Neuronal stem cell (in vitro differentiated cells): ENCODE measurements around the gene SLMAP.

Source experiments
- DNase-seq: peaks from one replicate; pipeline ENCODE4 v3.0.0-alpha.2; 2013; ENCODE audit warnings: low spot score
- H2AFZ ChIP-seq: one replicate; pipeline ENCODE4 v1.6.1; 2013; ENCODE audit warnings: mild to moderate bottlenecking, low read length, inconsistent platforms
- H2AK5ac ChIP-seq: 2 replicates; pipeline ENCODE4 v1.6.1; 2013; ENCODE audit warnings: low read depth, mild to moderate bottlenecking, inconsistent platforms, low read length, moderate library complexity, mixed read lengths
- H2BK120ac ChIP-seq: 2 replicates; pipeline ENCODE4 v1.6.1; 2013; ENCODE audit warnings: low read depth, mild to moderate bottlenecking, inconsistent platforms, low read length, moderate library complexity, mixed read lengths
- H2BK12ac ChIP-seq: one replicate; pipeline ENCODE4 v1.6.1; 2013; ENCODE audit warnings: low read length, inconsistent platforms
- H2BK15ac ChIP-seq: 2 replicates; pipeline ENCODE4 v1.6.1; 2013; ENCODE audit warnings: mild to moderate bottlenecking, low read length, inconsistent platforms, mixed read lengths
- H2BK5ac ChIP-seq: one replicate; pipeline ENCODE4 v1.6.1; 2013; ENCODE audit warnings: inconsistent platforms, mild to moderate bottlenecking, low read length, moderate library complexity
- H3K14ac ChIP-seq: one replicate; pipeline ENCODE4 v1.6.1; 2013; ENCODE audit warnings: low read length, inconsistent platforms
- H3K18ac ChIP-seq: 2 replicates; pipeline ENCODE4 v1.6.1; 2013; ENCODE audit warnings: low read length, inconsistent platforms
- H3K23ac ChIP-seq: 2 replicates; pipeline ENCODE4 v1.6.1; 2013; ENCODE audit warnings: low read depth, mild to moderate bottlenecking, mixed read lengths, low read length, inconsistent platforms; ENCODE audit not compliant: poor library complexity
- H3K27ac ChIP-seq: replicated peaks from 3 replicates; pipeline ENCODE4 v1.5.1; 2013; ENCODE audit warnings: low read length, inconsistent platforms
- H3K27me3 ChIP-seq, 3 experiments: 2 replicates each; pipeline ENCODE4 v1.6.1; 2013; ENCODE audit warnings: low read length in 3 of 3, mild to moderate bottlenecking in 2 of 3, inconsistent platforms in 1 of 3, low read depth in 1 of 3, mixed read lengths in 1 of 3, moderate library complexity in 1 of 3; ENCODE audit not compliant: control insufficient read depth in 3 of 3, insufficient read depth in 3 of 3
- H3K36me3 ChIP-seq, 2 donors: replicated peaks in 1 of 2; 2 replicates each; pipeline ENCODE4 v1.6.1; 2013; ENCODE audit warnings: low read length in 2 of 2; ENCODE audit not compliant: control insufficient read depth in 2 of 2, insufficient read depth in 2 of 2
- H3K4ac ChIP-seq: 2 replicates; pipeline ENCODE4 v1.6.1; 2013; ENCODE audit warnings: inconsistent platforms, mild to moderate bottlenecking, low read length, moderate library complexity
- H3K4me1 ChIP-seq, 2 donors: 1 replicate in 1 of 2; 2 replicates in 1 of 2; pipeline ENCODE4 v1.6.1; 2013; ENCODE audit warnings: low read length in 2 of 2, low read depth in 1 of 2; ENCODE audit not compliant: control insufficient read depth in 2 of 2, insufficient read depth in 1 of 2
- H3K4me2 ChIP-seq: one replicate; pipeline ENCODE4 v1.6.1; 2013; ENCODE audit warnings: mild to moderate bottlenecking, low read length, inconsistent platforms; ENCODE audit not compliant: insufficient read depth, poor library complexity, severe bottlenecking
- H3K4me3 ChIP-seq, 2 donors: 2 replicates each; pipeline ENCODE4 v1.5.1; 2013; ENCODE audit warnings: low read length in 2 of 2, mild to moderate bottlenecking in 2 of 2, inconsistent platforms in 1 of 2, moderate library complexity in 1 of 2
- H3K79me1 ChIP-seq: one replicate; pipeline ENCODE4 v1.6.1; 2013; ENCODE audit warnings: low read depth, mild to moderate bottlenecking, inconsistent platforms, low read length, moderate library complexity
- H3K9ac ChIP-seq: one replicate; pipeline ENCODE4 v1.6.1; 2013; ENCODE audit warnings: mild to moderate bottlenecking, low read depth, low read length, inconsistent platforms; ENCODE audit not compliant: poor library complexity
- H3K9me3 ChIP-seq, 2 donors: replicated peaks in 1 of 2; 2 replicates each; pipeline versions ENCODE3 to v1.6.1; 2013; ENCODE audit warnings: low read length in 2 of 2, mild to moderate bottlenecking in 2 of 2, inconsistent platforms in 1 of 2, low read depth in 1 of 2, mixed read lengths in 1 of 2, moderate library complexity in 1 of 2; ENCODE audit not compliant: control insufficient read depth in 2 of 2, insufficient read depth in 1 of 2
- H4K8ac ChIP-seq: one replicate; pipeline ENCODE4 v1.6.1; 2013; ENCODE audit warnings: low read depth, mild to moderate bottlenecking, inconsistent platforms, low read length, moderate library complexity
- H4K91ac ChIP-seq: one replicate; pipeline ENCODE4 v1.6.1; 2013; ENCODE audit warnings: low read length, low read depth, mild to moderate bottlenecking, inconsistent platforms; ENCODE audit not compliant: poor library complexity
- WGBS, 2 donors: extraction: QIAGEN DNeasy Blood & Tissue Kit; methylation state at CpG; one replicate each; pipeline ENCODE4 v1.1.7; 2013; ENCODE audit warnings: missing lambda C conversion rate in 2 of 2, mixed read lengths in 1 of 2; ENCODE audit not compliant: insufficient read length in 2 of 2, insufficient replicate concordance in 1 of 2; ENCODE audit errors: extremely low coverage in 2 of 2; 5-methylcytosine and 5-hydroxymethylcytosine counted together

SLMAP gene

DNA sequence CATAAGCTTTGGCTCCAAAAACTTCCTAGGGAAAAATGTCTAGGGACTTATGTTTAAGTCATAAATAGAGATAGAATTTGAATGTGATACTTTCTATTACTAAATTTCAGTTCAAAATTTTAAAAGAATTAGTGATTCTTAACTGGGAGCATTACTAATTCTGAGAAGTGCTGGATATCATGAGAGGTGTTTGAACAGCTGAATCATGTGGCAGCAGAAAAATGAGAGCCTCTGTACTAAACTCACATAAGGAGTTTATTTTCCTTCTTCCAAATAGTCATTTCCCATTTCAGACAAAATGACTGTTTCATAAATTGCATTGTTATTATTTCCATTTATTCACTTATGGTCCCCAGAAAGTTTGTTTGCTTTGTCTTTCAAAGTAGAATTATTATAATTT, 62.7 kb downstream of the SLMAP start:
- no peaks in the 10 kb centered on the region for H3K27me3 ChIP-seq
- no peak for DNase-seq
- no peak overlapping the region for H3K4ac ChIP-seq
- no peak overlapping the region for H3K18ac ChIP-seq
- H3K9ac ChIP-seq = no peak overlapping the region
- no peak overlapping the region for H2AK5ac ChIP-seq
- H3K79me1 ChIP-seq = peaks cover 3% of the 10 kb centered on the region
- H3K36me3 ChIP-seq = no peaks in the 10 kb centered on the region
- H3K9me3 ChIP-seq = no peaks in the 10 kb centered on the region
- no peak overlapping the region for H3K14ac ChIP-seq
- no peak overlapping the region for H3K23ac ChIP-seq
- no peak overlapping the region for H4K8ac ChIP-seq
- no peak overlapping the region for H2BK5ac ChIP-seq
- no peak overlapping the region for H3K27ac ChIP-seq
- no peak overlapping the region for H2BK120ac ChIP-seq
- no peak overlapping the region for H2AFZ ChIP-seq
- H3K4me2 ChIP-seq = no peak overlapping the region
- H3K4me1 ChIP-seq = peaks cover 0 to 1% of the 10 kb centered on the region in 2 donors
- no peak overlapping the region for H2BK15ac ChIP-seq
- no peak overlapping the region for H3K4me3 ChIP-seq
- H2BK12ac ChIP-seq = no peak overlapping the region
- H4K91ac ChIP-seq = no peak overlapping the region

GRCh38 chr3:57820479-57820878, 64.4 kb downstream of the SLMAP start:
- H3K79me1 ChIP-seq = peaks cover 1% of the 10 kb centered on the region
- H2BK12ac ChIP-seq = no peak overlapping the region
- H3K23ac ChIP-seq = no peak overlapping the region
- H3K4me3 ChIP-seq = no peak overlapping the region
- H3K27me3 ChIP-seq = no peaks in the 10 kb centered on the region
- H3K4ac ChIP-seq = no peak overlapping the region
- no peak for DNase-seq
- peaks cover under 1 to 1% of the 10 kb centered on the region in 2 donors for H3K4me1 ChIP-seq
- no peak overlapping the region for H2BK120ac ChIP-seq
- H2AK5ac ChIP-seq = no peak overlapping the region
- H2BK5ac ChIP-seq = no peak overlapping the region
- no peak overlapping the region for H2AFZ ChIP-seq
- no CpG with 5 or more reads among the region's 6 CpGs for WGBS, 2 donors
- no peak overlapping the region for H4K91ac ChIP-seq
- no peak overlapping the region for H3K4me2 ChIP-seq
- no peak overlapping the region for H4K8ac ChIP-seq
- H3K36me3 ChIP-seq = no peaks in the 10 kb centered on the region
- no peak overlapping the region for H2BK15ac ChIP-seq
- no peak overlapping the region for H3K18ac ChIP-seq
- H3K9me3 ChIP-seq = no peaks in the 10 kb centered on the region
- no peak overlapping the region for H3K9ac ChIP-seq
- no peak overlapping the region for H3K27ac ChIP-seq
- H3K14ac ChIP-seq = no peak overlapping the region

DNA sequence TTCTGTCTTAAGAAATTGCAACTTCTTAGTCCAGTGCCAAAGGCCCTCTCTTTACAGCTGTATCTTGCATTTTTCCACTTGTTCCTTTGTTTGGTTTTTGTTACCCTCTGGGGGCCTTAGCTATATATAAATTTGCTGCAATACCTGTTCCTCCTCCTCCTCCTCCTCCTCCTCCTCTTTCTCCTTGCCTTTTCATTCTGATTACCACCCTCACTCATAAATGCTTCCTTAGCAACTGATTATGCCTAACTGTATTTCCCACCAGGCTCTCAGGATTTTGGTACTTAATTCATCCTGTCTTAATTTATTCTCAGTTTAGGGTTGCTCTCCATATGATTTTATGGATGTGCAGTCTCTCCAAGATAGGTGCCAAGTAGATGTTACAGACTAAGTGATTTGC, 65.7 kb downstream of the SLMAP start:
- Histone ChIP-seq H3K18ac (no peak overlapping the region), H2BK120ac (no peak overlapping the region), H2BK15ac (no peak overlapping the region), H3K27ac (no peak overlapping the region), H2BK5ac (no peak overlapping the region), H3K4me1 (peaks cover 3 to 4% of the 10 kb centered on the region in 2 donors), H3K79me1 (peaks cover 1% of the 10 kb centered on the region), H4K91ac (no peak overlapping the region), H3K9ac (no peak overlapping the region), H3K4me3 (no peak overlapping the region), H3K4me2 (no peak overlapping the region), H2BK12ac (no peak overlapping the region), H3K23ac (no peak overlapping the region), H3K14ac (no peak overlapping the region), H3K36me3 (no peaks in the 10 kb centered on the region), H3K9me3 (no peaks in the 10 kb centered on the region), H4K8ac (no peak overlapping the region), H3K27me3 (no peaks in the 10 kb centered on the region), H2AK5ac (no peak overlapping the region), H3K4ac (no peak overlapping the region), H2AFZ (no peak overlapping the region)
- DNase-seq = no peak

- no peak overlapping the region for H3K23ac ChIP-seq
- no peak overlapping the region for H2BK5ac ChIP-seq
- DNase-seq = no peak
- H3K9me3 ChIP-seq = no peaks in the 10 kb centered on the region
- H3K36me3 ChIP-seq = no peaks in the 10 kb centered on the region
- H3K4ac ChIP-seq = no peak overlapping the region
- H2BK120ac ChIP-seq = no peak overlapping the region
- no peak overlapping the region for H2AFZ ChIP-seq
- H3K4me2 ChIP-seq = no peak overlapping the region
- no peak overlapping the region for H2BK12ac ChIP-seq
- H3K79me1 ChIP-seq = no peaks in the 10 kb centered on the region
- no peak overlapping the region for H3K4me3 ChIP-seq
- no peak overlapping the region for H4K91ac ChIP-seq
- no peaks in the 10 kb centered on the region for H3K27me3 ChIP-seq
- no peak overlapping the region for H3K14ac ChIP-seq
- H3K4me1 ChIP-seq = peaks cover 3 to 4% of the 10 kb centered on the region in 2 donors
- no peak overlapping the region for H2BK15ac ChIP-seq
- H3K27ac ChIP-seq = no peak overlapping the region
- H4K8ac ChIP-seq = no peak overlapping the region
- no peak overlapping the region for H3K9ac ChIP-seq
- no peak overlapping the region for H2AK5ac ChIP-seq
- no peak overlapping the region for H3K18ac ChIP-seq
Measured at GRCh38 chr3:57822686-57823085, 66.6 kb downstream of the SLMAP start.
